H1 (cell line): ENCODE measurements around the gene SRPX2. TPM values are rescaled to one million over a fixed set of nuclear protein-coding genes. Genes with fewer than 3 reads are reported as not detected.

Source experiments
- BACH1 ChIP-seq: IDR thresholded peaks from 2 replicates; pipeline ENCODE4 v1.6.1; 2012; ENCODE audit warnings: low read length, improper control_type of control experiment
- CHD7 ChIP-seq: fragments of 300-600 bp; sonication (generic); IDR thresholded peaks from 2 replicates; pipeline ENCODE4 v1.7.1; 2012; ENCODE audit warnings: low read length, moderate library complexity, mild to moderate bottlenecking, inconsistent platforms; ENCODE audit not compliant: insufficient replicate concordance
- EGR1 ChIP-seq: IDR thresholded peaks from 2 replicates; pipeline ENCODE4 v1.6.1; 2011; ENCODE audit warnings: low read depth, low read length, borderline replicate concordance
- ZNF274 ChIP-seq: IDR thresholded peaks from 2 replicates; pipeline ENCODE4 v1.7.0; 2012; ENCODE audit warnings: low read length, borderline replicate concordance; ENCODE audit errors: extremely low read depth
- polyA plus RNA-seq, 7 experiments: library from polyadenylated mRNA; depleted of rRNA in 3 of 7; stranded (reverse) in 5 of 7; unstranded in 2 of 7; fragments of >200 nt in 5 of 7; fragments of 200-250 nt in 2 of 7; gene quantifications; 1 replicate in 5 of 7; 2 replicates in 1 of 7; 4 replicates in 1 of 7; pipeline versions ENCODE4 v1.2.1 to v1.2.3, GENCODE V29; 2011 to 2013; ENCODE audit warnings: missing spikeins in 2 of 7, mixed read lengths in 2 of 7
- total RNA-seq: library from RNA; stranded (reverse); fragmentation: NEBNext Ultra II Directional; extraction: Animal tissue kit (Norgen Biotek cat#: 25700); gene quantifications from 2 replicates; pipeline ENCODE4 v1.2.1, GENCODE V29; 2021

SRPX2 gene
- total and polyA plus RNA-seq, 2 of the 8 experiments (the other 6 are each of a cell fraction or from before 2014, with no cell fraction given), result not detected

GRCh38 chrX:100596601-100597000, 47.4 kb upstream of the SRPX2 start (continued):
- no peak for TF ChIP-seq CHD7
- no peak for TF ChIP-seq BACH1
- TF ChIP-seq ZNF274, result no peak
- TF ChIP-seq EGR1, result no peak
